Trophoblast cell (in vitro differentiated cells and primary cell): ENCODE measurements around the gene SEC63.

Experiments used
- DNase-seq, 2 donors: peaks; one replicate each; pipeline ENCODE4 v3.0.0-alpha.2; 2016
- H2AFZ ChIP-seq: 2 replicates; pipeline ENCODE4 v1.6.1; 2013; ENCODE audit warnings: low read length, moderate library complexity, mild to moderate bottlenecking; ENCODE audit not compliant: insufficient read depth, poor library complexity
- H2AK5ac ChIP-seq: 2 replicates; pipeline ENCODE4 v1.6.1; 2013; ENCODE audit warnings: mild to moderate bottlenecking, low read length
- H2BK120ac ChIP-seq: 2 replicates; pipeline ENCODE4 v1.6.1; 2013; ENCODE audit warnings: low read length, mild to moderate bottlenecking, moderate library complexity; ENCODE audit not compliant: insufficient read depth, poor library complexity
- H2BK12ac ChIP-seq: 2 replicates; pipeline ENCODE4 v1.6.1; 2013; ENCODE audit warnings: mild to moderate bottlenecking, low read length, moderate library complexity
- H2BK5ac ChIP-seq: 2 replicates; pipeline ENCODE4 v1.6.1; 2013; ENCODE audit warnings: low read length, low read depth, moderate library complexity, mild to moderate bottlenecking; ENCODE audit not compliant: poor library complexity
- H3K14ac ChIP-seq: 2 replicates; pipeline ENCODE4 v1.6.1; 2013; ENCODE audit warnings: mild to moderate bottlenecking, low read length
- H3K18ac ChIP-seq: 2 replicates; pipeline ENCODE4 v1.6.1; 2013; ENCODE audit warnings: mild to moderate bottlenecking, low read length
- H3K23ac ChIP-seq: 2 replicates; pipeline ENCODE4 v1.6.1; 2013; ENCODE audit warnings: low read length
- H3K27ac ChIP-seq: 2 replicates; pipeline ENCODE4 v1.5.1; 2013; ENCODE audit warnings: low read depth, mild to moderate bottlenecking, inconsistent platforms, low read length, moderate library complexity
- H3K27me3 ChIP-seq: 2 replicates; pipeline ENCODE4 v1.6.1; 2013; ENCODE audit warnings: inconsistent platforms, mild to moderate bottlenecking, low read length, moderate library complexity; ENCODE audit not compliant: insufficient read depth
- H3K36me3 ChIP-seq, 2 experiments: 1 replicate in 1 of 2; 2 replicates in 1 of 2; pipeline ENCODE4 v1.6.1; 2013; ENCODE audit warnings: low read length in 2 of 2, mild to moderate bottlenecking in 2 of 2, moderate library complexity in 1 of 2; ENCODE audit not compliant: insufficient read depth in 2 of 2, control insufficient read depth in 1 of 2
- H3K4ac ChIP-seq: 2 replicates; pipeline ENCODE4 v1.6.1; 2013; ENCODE audit warnings: low read depth, mild to moderate bottlenecking, low read length, moderate library complexity
- H3K4me1 ChIP-seq, 2 experiments: 1 replicate in 1 of 2; 2 replicates in 1 of 2; pipeline ENCODE4 v1.6.1; 2013; ENCODE audit warnings: low read length in 2 of 2, mild to moderate bottlenecking in 2 of 2, moderate library complexity in 1 of 2; ENCODE audit not compliant: insufficient read depth in 2 of 2, control insufficient read depth in 1 of 2
- H3K4me2 ChIP-seq: 2 replicates; pipeline ENCODE4 v1.6.1; 2013; ENCODE audit warnings: inconsistent platforms, mild to moderate bottlenecking, low read length, moderate library complexity
- H3K4me3 ChIP-seq: 2 replicates; pipeline ENCODE4 v1.5.1; 2013; ENCODE audit warnings: mild to moderate bottlenecking, low read depth, low read length, inconsistent platforms
- H3K79me1 ChIP-seq: one replicate; pipeline ENCODE4 v1.6.1; 2013; ENCODE audit warnings: low read length
- H3K79me2 ChIP-seq: 2 replicates; pipeline ENCODE4 v1.6.1; 2013; ENCODE audit warnings: low read length, mild to moderate bottlenecking; ENCODE audit not compliant: control insufficient read depth, insufficient read depth, poor library complexity
- H3K9ac ChIP-seq: 2 replicates; pipeline ENCODE4 v1.6.1; 2013; ENCODE audit warnings: mild to moderate bottlenecking, low read length
- H3K9me3 ChIP-seq: 2 replicates; pipeline ENCODE4 v1.6.1; 2013; ENCODE audit warnings: low read depth, mild to moderate bottlenecking, control low read depth, inconsistent platforms, low read length; ENCODE audit not compliant: insufficient read depth
- H4K12ac ChIP-seq: 2 replicates; pipeline ENCODE4 v1.6.1; 2013; ENCODE audit warnings: low read depth, mild to moderate bottlenecking, low read length, moderate library complexity
- H4K8ac ChIP-seq: 2 replicates; pipeline ENCODE4 v1.6.1; 2013; ENCODE audit warnings: low read depth, mild to moderate bottlenecking, low read length, moderate library complexity
- H4K91ac ChIP-seq: one replicate; pipeline ENCODE4 v1.6.1; 2013; ENCODE audit warnings: low read depth, mild to moderate bottlenecking, low read length, moderate library complexity
- WGBS: extraction: QIAGEN DNeasy Blood & Tissue Kit; methylation state at CpG from one replicate; pipeline ENCODE4 v1.1.7; 2013; ENCODE audit warnings: missing lambda C conversion rate; ENCODE audit not compliant: insufficient read length, insufficient coverage; ENCODE audit errors: extremely low coverage; 5-methylcytosine and 5-hydroxymethylcytosine counted together

Gene SEC63

GRCh38 chr6:107988570-107988969 is 30.6 kb upstream of the SEC63 start:
- DNase-seq: peak in 1 of 2 donors; percentile 28
- no peak overlapping the region for H3K9ac ChIP-seq
- no peak overlapping the region for H3K18ac ChIP-seq
- no peaks in the 10 kb centered on the region for H3K9me3 ChIP-seq
- H3K79me1 ChIP-seq: peaks cover 2% of the 10 kb centered on the region
- H4K8ac ChIP-seq: no peak overlapping the region
- no peak overlapping the region for H3K4me3 ChIP-seq
- no peak overlapping the region for H3K23ac ChIP-seq
- no peak overlapping the region for H3K4ac ChIP-seq
- no peak overlapping the region for H3K4me2 ChIP-seq
- H2BK12ac ChIP-seq: peak overlapping the region; percentile 91
- H3K27me3 ChIP-seq: no peaks in the 10 kb centered on the region
- peak overlapping the region; percentile 73 for H2BK120ac ChIP-seq
- H2BK5ac ChIP-seq: no peak overlapping the region
- H4K12ac ChIP-seq: no peak overlapping the region
- no CpG with 5 or more reads among the region's 3 CpGs for WGBS
- no peak overlapping the region for H3K27ac ChIP-seq
- no peaks in the 10 kb centered on the region for H3K36me3 ChIP-seq
- H4K91ac ChIP-seq: peak overlapping the region; percentile 73
- H2AK5ac ChIP-seq: no peak overlapping the region
- no peak overlapping the region for H3K14ac ChIP-seq
- H3K79me2 ChIP-seq: no peaks in the 10 kb centered on the region
- no peak overlapping the region for H2AFZ ChIP-seq
- H3K4me1 ChIP-seq: peaks cover 7 to 20% of the 10 kb centered on the region in 2 experiments

- H3K79me1 ChIP-seq: peaks cover 2% of the 10 kb centered on the region
- H3K4me2 ChIP-seq: no peak overlapping the region
- WGBS: no CpG with 5 or more reads among the region's 3 CpGs
- no peak overlapping the region for H2BK5ac ChIP-seq
- H4K8ac ChIP-seq: no peak overlapping the region
- H3K23ac ChIP-seq: no peak overlapping the region
- no peak overlapping the region for H3K4ac ChIP-seq
- H2AFZ ChIP-seq: no peak overlapping the region
- no peak overlapping the region for H3K14ac ChIP-seq
- no peaks in the 10 kb centered on the region for H3K36me3 ChIP-seq
- no peak overlapping the region for H4K12ac ChIP-seq
- H3K27ac ChIP-seq: no peak overlapping the region
- no peak overlapping the region for H2BK12ac ChIP-seq
- peak; percentile 75 to 83 for DNase-seq
- no peak overlapping the region for H2BK120ac ChIP-seq
- no peak overlapping the region for H3K4me3 ChIP-seq
- H3K4me1 ChIP-seq: peaks cover 7 to 20% of the 10 kb centered on the region in 2 experiments
- no peaks in the 10 kb centered on the region for H3K79me2 ChIP-seq
- no peak overlapping the region for H2AK5ac ChIP-seq
- no peak overlapping the region for H3K9ac ChIP-seq
- no peaks in the 10 kb centered on the region for H3K27me3 ChIP-seq
- no peak overlapping the region for H3K18ac ChIP-seq
- no peak overlapping the region for H4K91ac ChIP-seq
- no peaks in the 10 kb centered on the region for H3K9me3 ChIP-seq
These were observed 29.8 kb upstream of the SEC63 start for GRCh38 chr6:107987805-107988204.

- Histone ChIP-seq H3K23ac (no peak overlapping the region), H2AK5ac (no peak overlapping the region), H3K9ac (no peak overlapping the region), H3K27me3 (no peaks in the 10 kb centered on the region), H3K18ac (no peak overlapping the region), H3K4me2 (no peak overlapping the region), H2BK5ac (no peak overlapping the region), H3K14ac (no peak overlapping the region), H2BK120ac (no peak overlapping the region), H2AFZ (no peak overlapping the region), H3K27ac (no peak overlapping the region), H4K12ac (no peak overlapping the region), H3K9me3 (no peaks in the 10 kb centered on the region), H4K91ac (no peak overlapping the region), H3K79me1 (peaks cover under 1% of the 10 kb centered on the region), H3K4me1 (peaks cover 5 to 15% of the 10 kb centered on the region in 2 experiments), H4K8ac (no peak overlapping the region), H2BK12ac (peak overlapping the region; percentile 15), H3K4ac (no peak overlapping the region), H3K4me3 (no peak overlapping the region), H3K36me3 (no peaks in the 10 kb centered on the region), H3K79me2 (no peaks in the 10 kb centered on the region)
- WGBS: no CpG with 5 or more reads among the region's 14 CpGs
- DNase-seq: peak; percentile 60 to 78
These were observed 27.7 kb upstream of the SEC63 start for GRCh38 chr6:107985701-107986100.

GRCh38 chr6:107983811-107984210 is 25.8 kb upstream of the SEC63 start:
- H3K18ac ChIP-seq: no peak overlapping the region
- no peak overlapping the region for H2BK120ac ChIP-seq
- H3K27me3 ChIP-seq: no peaks in the 10 kb centered on the region
- H3K79me2 ChIP-seq: no peaks in the 10 kb centered on the region
- no peak overlapping the region for H3K14ac ChIP-seq
- no peak overlapping the region for H4K8ac ChIP-seq
- no CpG with 5 or more reads among the region's 4 CpGs for WGBS
- H3K23ac ChIP-seq: no peak overlapping the region
- no peak overlapping the region for H2AK5ac ChIP-seq
- no peaks in the 10 kb centered on the region for H3K9me3 ChIP-seq
- no peak overlapping the region for H2BK12ac ChIP-seq
- peaks cover 2% of the 10 kb centered on the region for H3K79me1 ChIP-seq
- H4K91ac ChIP-seq: no peak overlapping the region
- peaks cover 0 to 11% of the 10 kb centered on the region in 2 experiments for H3K4me1 ChIP-seq
- H3K27ac ChIP-seq: no peak overlapping the region
- H3K4ac ChIP-seq: no peak overlapping the region
- no peak overlapping the region for H3K4me3 ChIP-seq
- no peak overlapping the region for H2BK5ac ChIP-seq
- H4K12ac ChIP-seq: no peak overlapping the region
- no peaks in the 10 kb centered on the region for H3K36me3 ChIP-seq
- H2AFZ ChIP-seq: no peak overlapping the region
- no peak overlapping the region for H3K9ac ChIP-seq
- DNase-seq: peak in 1 of 2 donors; percentile 8
- H3K4me2 ChIP-seq: no peak overlapping the region
